Stimulated activated CD4-positive, alpha-beta T cell treated with anti-CD3 and anti-CD28 coated beads, Interleukin-15, amount 100 ng/mL, for 1 hour (primary cell): ENCODE data around the gene LSM5.
A peak's percentile ranks its signal among the peaks of the same experiment; 100 is the strongest.

ENCODE experiments used
- DNase-seq, 2 donors: peaks; one replicate each; pipeline ENCODE4 v3.0.0-alpha.2; 2020; ENCODE audit warnings: low read depth in 1 of 2, low spot score in 1 of 2

Gene LSM5

GRCh38 chr7:32490127-32490796, at the start of gene LSM5:
TSS of gene LSM5 (minus strand) at chr7:32490380. CDS start at chr7:32490365, 15 bp downstream.
- peak; percentile 75 to 76 for DNase-seq

GRCh38 chr7:32539366-32539765, 49.2 kb upstream of the LSM5 start:
- no peak for DNase-seq

- DNase-seq = no peak
Measured at GRCh38 chr7:32537760-32538159, 47.6 kb upstream of the LSM5 start.

- no peak for DNase-seq
Measured at GRCh38 chr7:32536585-32536984, 46.4 kb upstream of the LSM5 start.

- no peak for DNase-seq
Measured at GRCh38 chr7:32536016-32536415, 45.8 kb upstream of the LSM5 start.

- no peak for DNase-seq
Measured at GRCh38 chr7:32535162-32535702, 45.1 kb upstream of the LSM5 start.

GRCh38 chr7:32533276-32534029, 43.3 kb upstream of the LSM5 start:
- DNase-seq = no peak

GRCh38 chr7:32532716-32533115, 42.5 kb upstream of the LSM5 start:
- no peak for DNase-seq

GRCh38 chr7:32532086-32532485, 41.9 kb upstream of the LSM5 start:
- no peak for DNase-seq

GRCh38 chr7:32531402-32531801, 41.2 kb upstream of the LSM5 start:
- no peak for DNase-seq

GRCh38 chr7:32525839-32526238, 35.7 kb upstream of the LSM5 start:
- DNase-seq = no peak

GRCh38 chr7:32524631-32525030, 34.5 kb upstream of the LSM5 start:
- DNase-seq = no peak

- no peak for DNase-seq
Measured at GRCh38 chr7:32522746-32523530, 32.8 kb upstream of the LSM5 start.

- no peak for DNase-seq
Measured at GRCh38 chr7:32519763-32520162, 29.6 kb upstream of the LSM5 start.

- DNase-seq = no peak
Measured at GRCh38 chr7:32518534-32519140, 28.5 kb upstream of the LSM5 start.

- DNase-seq = no peak
Measured at GRCh38 chr7:32516551-32517100, 26.4 kb upstream of the LSM5 start.

- DNase-seq = no peak
Measured at GRCh38 chr7:32515890-32516550, 25.8 kb upstream of the LSM5 start.

- no peak for DNase-seq
Measured at GRCh38 chr7:32513210-32513609, 23.0 kb upstream of the LSM5 start.

GRCh38 chr7:32511791-32512190, 21.6 kb upstream of the LSM5 start:
- DNase-seq = no peak

- no peak for DNase-seq
Measured at GRCh38 chr7:32507414-32507813, 17.2 kb upstream of the LSM5 start.
